ENCODE data around the gene SUSD3. TPM values are rescaled to one million over a fixed set of nuclear protein-coding genes. Genes with fewer than 3 reads are reported as not detected.

SUSD3 gene
- total and polyA plus RNA-seq, 2 donors (not counting 3 experiments of a cell fraction or from before 2014, with no cell fraction given) = not detected

GRCh38 chr9:93120846-93121315 lies 62.4 kb downstream of the SUSD3 start:
- H4K20me1 ChIP-seq (replicated peaks; ENCODE audit: control insufficient read depth, extremely low read depth, insufficient read depth, low read length) = no peaks in the 10 kb centered on the region
- ChIA-PET POLR2A (interaction anchor here (3.4 kb wide), 1 partner anchor 13 kb away, joined by 11 read pairs; the partner anchor contains the start of gene NINJ1), CTCF (interaction anchor here (1.1 to 6.2 kb wide), 7 partner anchors 9 to 184 kb away, joined by 4 to 70 read pairs (median 11); partner anchors contain the start of genes CARD19 and NINJ1)
- no peak overlapping the region for H3K4me2 ChIP-seq (ENCODE audit: insufficient read depth, low read length)
- H3K27ac ChIP-seq (ENCODE audit: insufficient read depth, low read depth, low read length) = no peak overlapping the region
- H3K4me1 ChIP-seq (ENCODE audit: control insufficient read depth, extremely low read depth, insufficient read depth, low read length) = peaks cover 10% of the 10 kb centered on the region
- H3K9me1 ChIP-seq (replicated peaks; ENCODE audit: control insufficient read depth, extremely low read depth, insufficient read depth, low read length) = no peaks in the 10 kb centered on the region
- H3K27me3 ChIP-seq (ENCODE audit: control insufficient read depth in 2 of 2, insufficient read depth in 2 of 2, low read length in 2 of 2) = no peaks in the 10 kb centered on the region
- no peak overlapping the region for H3K4me3 ChIP-seq (replicated peaks in 1 of 3; ENCODE audit: insufficient read depth in 1 of 3, low read depth in 1 of 3, low read length in 3 of 3)
- no peak for FAIRE-seq
- TF ChIP-seq MAX (IDR thresholded peaks at IDR 0.05; ENCODE audit: insufficient read depth, insufficient read length) = no peak
- no peak for TF ChIP-seq POLR2AphosphoS5 (IDR thresholded peaks at IDR 0.05; ENCODE audit: insufficient read depth, low read depth, low read length)
- no peak for TF ChIP-seq CTCF (IDR thresholded peaks at IDR 0.05; ENCODE audit: extremely low read depth in 1 of 2, insufficient read depth in 1 of 2, low read depth in 1 of 2, low read length in 2 of 2)
- no peak for TF ChIP-seq FOS (IDR thresholded peaks at IDR 0.05; ENCODE audit: borderline replicate concordance, insufficient read depth, low read length)
- TF ChIP-seq POLR2A (IDR thresholded peaks at IDR 0.05; ENCODE audit: low read depth, low read length) = no peak
- no peak for TF ChIP-seq GATA2 (IDR thresholded peaks at IDR 0.05; ENCODE audit: insufficient read depth, insufficient read length, low read depth, low read length)
- TF ChIP-seq EZH2 (IDR thresholded peaks at IDR 0.05; ENCODE audit: borderline replicate concordance, low read depth, low read length, severe bottlenecking) = no peak
- TF ChIP-seq JUN (IDR thresholded peaks at IDR 0.05; ENCODE audit: borderline replicate concordance, insufficient read depth, insufficient read length, low read depth) = no peak
- TF ChIP-seq MYC (IDR thresholded peaks at IDR 0.05; ENCODE audit: low read depth, low read length) = no peak
- H3K36me3 ChIP-seq (ENCODE audit: control insufficient read depth in 2 of 2, extremely low read depth in 1 of 2, insufficient read depth in 2 of 2, low read length in 2 of 2) = peaks cover 0 to 15% of the 10 kb centered on the region in 2 experiments
- no peak for DNase-seq (ENCODE audit: low read depth, low spot score)
- dilution Hi-C loops (cut with MboI; ENCODE audit: extremely low pct_ligation_motif_present, low sequenced_read_pairs) (no loop called here), intact Hi-C loops (cut with micrococcal nuclease) (loop anchor here (1.0 kb wide), 2 partner anchors 8 to 23 kb away; no protein-coding TSS in a partner anchor)
- no TSS peak for BruUV-seq (replicated peaks)
- no peaks in the 10 kb centered on the region for H3K9me3 ChIP-seq (replicated peaks; ENCODE audit: control insufficient read depth, insufficient read depth, low read length)
- no peaks in the 10 kb centered on the region for H3K79me2 ChIP-seq (ENCODE audit: control insufficient read depth, insufficient read depth, low read length)
- no peak overlapping the region for H3K9ac ChIP-seq (replicated peaks; ENCODE audit: extremely low read depth, insufficient read depth, low read length)
- H2AFZ ChIP-seq (ENCODE audit: low read depth, low read length) = no peak overlapping the region

Data from endothelial cell of umbilical vein (primary cell).